ENCODE data around the gene RBBP8NL.

GRCh38 chr20:62436692-62437091 is 9.4 kb upstream of the RBBP8NL start:
- no peak for TF ChIP-seq CTCF (IDR thresholded peaks at IDR 0.05)
- no peak for TF ChIP-seq POLR2A (IDR thresholded peaks at IDR 0.05)
